Activated CD4-positive, alpha-beta T cell treated with anti-CD3 and anti-CD28 coated beads, Interleukin-2, amount 50 U/mL, for 1 hour (primary cell): ENCODE measurements around the gene MYO1H.
"Not testable (repeated sequence)": the region's sequence is repeated elsewhere in the genome, so short reads cannot be mapped to it uniquely, and the experiment has no call there.

Source experiments
- DNase-seq: peaks from one replicate; pipeline ENCODE4 v3.0.0-alpha.2; 2020

MYO1H gene

GRCh38 chr12:109451400-109451799 is 103.7 kb downstream of the MYO1H start:
- no peak for DNase-seq

- DNase-seq = no peak
These were observed 104.8 kb downstream of the MYO1H start for GRCh38 chr12:109452489-109452888.

- no peak for DNase-seq
These were observed 108.0 kb downstream of the MYO1H start for GRCh38 chr12:109455706-109456105.

- no peak for DNase-seq
These were observed 110.4 kb downstream of the MYO1H start for GRCh38 chr12:109458086-109458485.

GRCh38 chr12:109458771-109459208 is 111.1 kb downstream of the MYO1H start:
- no peak for DNase-seq

GRCh38 chr12:109459247-109459646 is 111.5 kb downstream of the MYO1H start:
- no peak for DNase-seq

- DNase-seq = no peak
These were observed 112.8 kb downstream of the MYO1H start for GRCh38 chr12:109460538-109460937.

- no peak for DNase-seq
These were observed 113.5 kb downstream of the MYO1H start for GRCh38 chr12:109461049-109461845.

GRCh38 chr12:109461846-109462756 is 114.4 kb downstream of the MYO1H start:
- no peak for DNase-seq

GRCh38 chr12:109462868-109463692 is 115.4 kb downstream of the MYO1H start:
- DNase-seq = no peak

GRCh38 chr12:109463756-109464155 is 116.1 kb downstream of the MYO1H start:
- no peak for DNase-seq

GRCh38 chr12:109464642-109465351 is 117.1 kb downstream of the MYO1H start:
- DNase-seq = no peak

GRCh38 chr12:109466305-109466704 is 118.6 kb downstream of the MYO1H start:
- no peak for DNase-seq

- DNase-seq = no peak
These were observed 119.1 kb downstream of the MYO1H start for GRCh38 chr12:109466821-109467220.

GRCh38 chr12:109467978-109468676 is 120.4 kb downstream of the MYO1H start:
- DNase-seq = no peak

GRCh38 chr12:109469517-109469916 is 121.8 kb downstream of the MYO1H start:
- DNase-seq = no peak

- DNase-seq = no peak
These were observed 125.3 kb downstream of the MYO1H start for GRCh38 chr12:109473006-109473405.

GRCh38 chr12:109473526-109474270 is 126.0 kb downstream of the MYO1H start:
- DNase-seq = not testable (repeated sequence)

GRCh38 chr12:109475121-109475520 is 127.4 kb downstream of the MYO1H start:
- DNase-seq = no peak

- DNase-seq = no peak
These were observed 128.5 kb downstream of the MYO1H start for GRCh38 chr12:109475993-109476806.
